GM19468 (cell line): Measurements from ENCODE around the gene TMPRSS7.

ENCODE experiments used
- ATAC-seq: cut with Tn5 transposase; IDR thresholded peaks from one replicate; pipeline ENCODE4 v1.9.1; 2021; ENCODE audit warnings: mild to moderate bottlenecking, moderate library complexity, moderate number of reproducible peaks; ENCODE audit not compliant: unreplicated experiment; ENCODE audit errors: extremely low read depth

The TMPRSS7 gene

DNA sequence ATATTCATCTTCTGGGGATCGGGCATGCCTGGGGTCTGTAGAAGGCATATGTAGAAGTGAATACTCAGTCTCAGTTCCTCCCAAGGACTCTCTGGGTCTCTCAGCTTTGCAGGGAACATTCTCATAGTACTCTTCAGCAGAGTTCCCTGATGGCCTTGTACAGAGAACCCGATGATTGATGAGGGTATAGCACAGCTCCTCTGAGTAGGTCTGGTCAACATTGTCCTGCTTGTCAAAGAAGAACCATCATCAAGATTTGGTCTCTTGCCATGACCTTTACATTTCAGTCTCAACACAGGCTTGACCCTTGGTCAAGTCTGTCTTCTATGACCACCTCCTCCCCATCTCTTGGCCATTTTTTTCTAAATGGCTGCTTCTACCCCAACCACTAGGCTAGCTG lies 89.0 kb downstream of the TMPRSS7 start:
- ATAC-seq, result no peak

DNA sequence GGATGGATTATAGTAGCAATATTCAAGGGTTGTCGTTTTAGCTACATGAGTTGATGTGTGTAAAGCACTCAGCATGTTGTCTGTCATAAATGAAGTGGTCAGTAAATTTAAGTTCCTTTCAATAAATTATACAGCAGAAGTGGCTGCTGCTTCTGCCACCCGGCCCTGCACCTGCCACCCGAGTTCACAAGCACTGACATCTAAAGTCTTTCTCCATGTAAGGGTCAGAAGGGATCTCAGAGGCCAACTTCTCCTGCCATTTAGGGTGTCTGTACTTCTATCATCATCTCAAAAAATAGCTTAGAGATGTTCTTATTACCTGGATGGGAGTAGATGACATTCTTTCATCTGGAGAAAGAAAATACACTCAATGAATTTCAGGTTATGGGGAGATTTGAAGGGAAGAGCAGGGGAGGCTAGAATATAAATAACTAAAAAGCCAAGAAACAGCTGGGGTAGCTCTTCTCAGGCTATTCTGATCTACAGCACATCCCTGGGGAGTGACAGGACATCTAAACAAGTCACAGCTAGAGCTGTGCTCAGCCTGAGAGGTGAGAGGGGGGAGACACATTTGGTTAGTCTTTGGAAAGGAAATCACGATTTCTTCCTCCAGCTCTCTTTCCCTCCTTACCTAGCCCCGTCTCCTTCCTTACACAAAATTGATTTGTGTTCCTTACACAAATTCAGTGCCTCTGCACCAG lies 90.5 kb downstream of the TMPRSS7 start:
- ATAC-seq, result no peak

DNA sequence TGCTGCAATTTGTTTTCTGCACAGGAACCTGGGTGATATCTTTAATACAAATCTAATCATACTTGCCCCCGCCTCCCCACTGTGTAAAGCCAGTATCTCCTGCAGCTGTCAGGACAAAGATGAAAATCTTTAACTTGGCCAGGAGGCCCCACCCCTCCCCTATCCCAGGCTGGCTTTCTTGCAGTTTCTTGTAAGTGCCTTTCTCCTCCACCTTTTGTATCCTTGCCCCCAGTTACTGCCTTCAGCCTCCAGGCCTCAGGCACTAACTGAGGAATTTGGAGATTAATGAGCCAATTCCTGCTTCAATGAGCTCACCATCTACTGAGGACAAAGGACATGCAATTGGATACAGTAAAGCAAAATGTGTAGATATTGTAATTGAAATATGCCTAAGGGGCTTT lies 92.0 kb downstream of the TMPRSS7 start:
- no peak for ATAC-seq

DNA sequence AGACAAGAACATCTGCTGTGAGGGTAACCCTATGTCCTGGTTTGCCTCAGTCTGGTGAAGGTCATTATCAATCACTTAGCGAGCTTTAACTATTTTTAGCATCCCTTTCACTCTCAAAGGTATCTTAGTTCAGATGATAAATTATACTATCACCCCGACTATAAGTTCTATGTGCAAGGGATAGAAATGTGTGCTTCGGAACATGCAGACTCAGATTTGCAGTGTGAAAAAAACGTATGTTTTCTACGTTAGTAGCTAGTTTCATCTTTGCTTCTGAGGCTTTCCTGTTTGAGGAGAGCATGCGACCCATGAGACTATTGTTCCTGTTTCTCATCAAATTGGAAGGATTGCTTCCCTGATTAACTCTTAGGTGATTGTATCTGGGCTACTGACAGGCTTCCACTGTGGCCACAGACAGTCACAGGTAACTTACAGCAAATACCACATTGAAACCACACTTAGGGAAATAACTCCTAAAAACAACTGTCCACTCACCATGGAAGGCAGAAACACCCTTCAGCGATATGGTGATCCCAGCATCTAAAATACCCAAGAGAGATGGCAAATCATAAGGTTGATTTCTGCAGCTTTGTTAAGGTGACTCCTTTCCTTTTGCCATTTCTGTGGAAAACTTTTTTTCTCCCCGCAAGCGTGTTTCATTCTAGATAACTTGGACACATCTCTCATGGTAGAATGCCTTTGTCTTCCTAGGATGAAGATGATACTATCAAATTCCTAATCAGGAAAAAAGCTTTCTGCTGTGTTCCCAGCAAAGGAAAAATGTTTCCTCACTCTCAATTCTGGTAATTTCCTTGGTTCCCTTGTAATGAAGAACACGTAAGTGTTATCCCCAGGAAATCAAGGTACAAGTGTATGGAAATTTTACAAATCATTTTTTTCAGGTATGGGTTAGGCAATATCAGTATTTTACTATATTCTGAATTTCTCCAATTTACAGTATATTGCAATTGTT lies 93.3 kb downstream of the TMPRSS7 start:
- ATAC-seq, result no peak

DNA sequence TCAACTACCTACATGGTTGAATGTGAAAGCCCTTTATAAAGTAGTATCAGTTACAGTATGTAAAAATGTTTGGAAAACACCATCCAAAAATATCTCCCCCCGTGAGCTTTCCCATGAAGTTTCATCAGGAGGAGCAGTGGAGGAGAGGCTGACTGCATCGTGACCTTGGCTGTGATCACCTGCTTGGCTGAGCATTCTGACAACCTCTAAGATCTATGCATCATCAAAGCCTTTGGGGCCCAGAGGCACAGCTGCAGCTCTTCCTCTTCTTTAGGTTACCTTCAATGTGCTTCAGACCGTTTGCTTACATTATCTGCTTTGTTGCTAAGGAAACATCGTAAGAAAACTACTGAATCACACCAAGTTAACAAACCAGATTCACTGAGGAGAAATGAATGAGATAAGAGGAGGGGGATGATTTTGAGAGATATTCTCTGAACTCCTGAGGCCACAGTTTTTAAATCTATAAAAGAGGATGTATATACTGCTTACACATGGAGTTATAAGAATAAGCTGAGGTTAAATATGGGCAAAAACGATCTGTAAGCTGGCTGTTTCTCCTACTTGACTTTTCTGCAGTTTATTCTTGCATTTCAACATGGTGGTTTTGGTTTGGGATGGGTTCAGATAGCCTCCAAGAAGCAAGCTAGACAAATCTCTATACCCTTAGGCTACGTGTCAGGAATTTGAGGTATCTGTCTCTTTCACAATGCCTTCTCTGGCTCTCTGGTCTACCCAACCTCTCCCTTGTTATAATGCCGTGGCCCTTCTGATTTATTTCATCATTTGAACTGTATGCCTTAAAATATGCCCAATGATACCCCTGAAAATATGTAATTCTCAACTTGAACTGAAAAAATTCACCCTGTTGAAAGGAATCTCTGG lies 94.5 kb downstream of the TMPRSS7 start:
- no peak for ATAC-seq

DNA sequence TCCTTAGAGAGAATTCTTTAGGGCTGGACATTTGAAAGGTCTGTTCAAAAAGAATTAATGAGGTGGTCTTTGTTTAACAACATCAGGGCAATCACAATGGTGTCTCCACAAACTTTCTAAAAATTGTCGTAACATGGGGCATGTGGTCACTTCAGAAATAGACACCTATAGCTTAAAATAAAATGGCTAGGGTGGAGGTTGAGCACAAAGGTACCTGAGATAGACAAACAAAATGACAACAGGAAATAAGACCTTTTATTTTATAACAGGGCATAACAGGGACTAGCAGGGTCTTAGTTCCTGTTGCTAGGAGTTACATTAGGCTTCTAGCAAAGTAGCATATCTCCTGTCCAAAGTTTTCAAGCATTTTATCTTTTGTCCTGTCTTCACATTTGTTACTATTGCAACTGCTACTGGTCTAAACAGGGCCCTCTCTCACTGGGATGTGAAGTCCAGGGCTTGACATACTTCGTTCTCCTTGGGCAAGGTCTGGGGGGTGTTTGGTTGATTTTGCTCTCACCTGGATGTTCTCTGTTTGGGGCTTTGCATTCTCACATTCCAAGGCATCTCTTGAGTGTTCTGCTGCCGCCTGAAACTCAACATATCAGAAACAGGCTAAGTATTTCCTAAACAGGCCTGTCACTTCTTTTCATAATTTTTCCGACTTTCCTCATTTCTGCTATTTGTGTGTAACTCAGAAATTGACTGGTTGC lies 95.5 kb downstream of the TMPRSS7 start:
- ATAC-seq, result no peak

DNA sequence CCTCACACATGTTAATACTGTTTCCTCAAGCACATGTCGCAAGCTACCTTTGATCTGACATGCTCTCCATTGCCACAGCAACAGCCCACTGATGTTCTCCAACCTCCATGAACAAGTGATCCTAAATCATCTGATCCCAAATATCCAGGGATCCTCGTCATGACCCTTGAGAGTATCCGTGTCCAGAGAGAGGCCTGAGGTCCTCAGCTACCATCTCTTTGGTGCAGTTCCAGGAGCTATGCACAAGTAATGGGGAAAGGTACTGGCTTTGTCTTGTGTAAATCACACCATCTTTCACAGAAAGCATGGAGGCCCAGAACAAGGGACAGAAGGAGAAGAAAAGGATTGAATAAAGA lies 96.1 kb downstream of the TMPRSS7 start:
- ATAC-seq, result no peak
